Tongue (tissue), 2 donors: ENCODE results near the gene MTPN. TPM values are rescaled to one million over a fixed set of nuclear protein-coding genes. Genes with fewer than 3 reads are reported as not detected.

ENCODE experiments used
- DNase-seq: peaks from one replicate; pipeline ENCODE4 v3.0.0-alpha.2; 2015
- total RNA-seq: library from RNA; depleted of rRNA; stranded (reverse); fragments of >200 nt; gene quantifications from one replicate; pipeline ENCODE4 v1.2.3, GENCODE V29; 2014

The MTPN gene
- total RNA-seq, 1 donor from 2014 or later: 83.3 TPM

- no peak for DNase-seq
Observed at GRCh38 chr7:135924302-135924701, 52.9 kb downstream of the MTPN start.

- no peak for DNase-seq
Observed at GRCh38 chr7:135922263-135922662, 54.9 kb downstream of the MTPN start.

- DNase-seq: no peak
Observed at GRCh38 chr7:135920478-135920877, 56.7 kb downstream of the MTPN start.

GRCh38 chr7:135919071-135919841 is 57.9 kb downstream of the MTPN start:
- DNase-seq: no peak

GRCh38 chr7:135918134-135918533 is 59.0 kb downstream of the MTPN start:
- no peak for DNase-seq

- DNase-seq: no peak
Observed at GRCh38 chr7:135917721-135918120, 59.4 kb downstream of the MTPN start.

- peak; percentile 81 for DNase-seq
Observed at GRCh38 chr7:135914346-135914745, 62.8 kb downstream of the MTPN start.

- no peak for DNase-seq
Observed at GRCh38 chr7:135913404-135913803, 63.8 kb downstream of the MTPN start.

GRCh38 chr7:135911099-135911498 is 66.1 kb downstream of the MTPN start:
- DNase-seq: peak; percentile 97

GRCh38 chr7:135910393-135911036 is 66.6 kb downstream of the MTPN start:
- DNase-seq: peak; percentile 72

GRCh38 chr7:135905858-135906257 is 71.3 kb downstream of the MTPN start:
- DNase-seq: no peak

- DNase-seq: no peak
Observed at GRCh38 chr7:135905355-135905754, 71.8 kb downstream of the MTPN start.

GRCh38 chr7:135904282-135904681 is 72.9 kb downstream of the MTPN start:
- DNase-seq: no peak

GRCh38 chr7:135901585-135902540 is 75.3 kb downstream of the MTPN start:
- DNase-seq: no peak

- DNase-seq: no peak
Observed at GRCh38 chr7:135900065-135900546, 77.1 kb downstream of the MTPN start.

- no peak for DNase-seq
Observed at GRCh38 chr7:135899458-135900064, 77.6 kb downstream of the MTPN start.

- DNase-seq: no peak
Observed at GRCh38 chr7:135898226-135898625, 78.9 kb downstream of the MTPN start.

GRCh38 chr7:135894816-135895215 is 82.3 kb downstream of the MTPN start:
- no peak for DNase-seq

- no peak for DNase-seq
Observed at GRCh38 chr7:135889823-135890222, 87.3 kb downstream of the MTPN start.

- no peak for DNase-seq
Observed at GRCh38 chr7:135888740-135889139, 88.4 kb downstream of the MTPN start.

GRCh38 chr7:135886345-135887132 is 90.6 kb downstream of the MTPN start:
- DNase-seq: no peak
